Spleen (tissue), 11 donors: ENCODE data around the gene MSANTD3. TPM values are rescaled to one million over a fixed set of nuclear protein-coding genes. Genes with fewer than 3 reads are reported as not detected.

Experiments used
- DNase-seq: peaks from one replicate; pipeline ENCODE4 v3.0.0-alpha.2; 2020
- H3K27ac ChIP-seq, 8 donors: fragments of 200-600 bp; sonication (generic) in 7 of 8; 1 replicate in 4 of 8; 2 replicates in 4 of 8; pipeline versions ENCODE4 v1.5.0 to v1.8.0; 2016 to 2021; ENCODE audit warnings: inconsistent platforms in 4 of 8, mild to moderate bottlenecking in 4 of 8, moderate library complexity in 1 of 8
- H3K27me3 ChIP-seq, 7 donors: fragments of 200-600 bp; sonication (generic) in 6 of 7; replicated peaks in 1 of 7; 1 replicate in 4 of 7; 2 replicates in 3 of 7; pipeline versions ENCODE4 v1.5.0 to v1.8.0; 2016 to 2021; ENCODE audit warnings: inconsistent platforms in 3 of 7, mild to moderate bottlenecking in 1 of 7
- H3K36me3 ChIP-seq, 6 donors: fragments of 200-600 bp; sonication (generic) in 5 of 6; 1 replicate in 4 of 6; 2 replicates in 2 of 6; pipeline versions ENCODE4 v1.5.0 to v1.8.0; 2016 to 2021; ENCODE audit warnings: inconsistent platforms in 2 of 6
- H3K4me1 ChIP-seq, 6 donors: fragments of 200-600 bp; sonication (generic) in 5 of 6; 1 replicate in 3 of 6; 2 replicates in 3 of 6; pipeline versions ENCODE4 v1.5.0 to v1.8.0; 2016 to 2021; ENCODE audit warnings: inconsistent platforms in 3 of 6
- H3K4me3 ChIP-seq, 8 donors: fragments of 200-600 bp; sonication (generic) in 7 of 8; 1 replicate in 4 of 8; 2 replicates in 4 of 8; pipeline versions ENCODE4 v1.5.0 to v1.8.0; 2016 to 2021; ENCODE audit warnings: inconsistent platforms in 4 of 8, mild to moderate bottlenecking in 4 of 8, moderate library complexity in 2 of 8
- H3K9me3 ChIP-seq, 8 donors: fragments of 200-600 bp; sonication (generic) in 7 of 8; 1 replicate in 4 of 8; 2 replicates in 4 of 8; pipeline versions ENCODE4 v1.5.0 to v1.8.0; 2016 to 2021; ENCODE audit warnings: inconsistent platforms in 4 of 8
- POLR2A ChIP-seq, 3 donors: fragments of 450-650 bp; IDR thresholded peaks; one replicate each; pipeline ENCODE4 v1.5.1; 2017; ENCODE audit warnings: antibody characterized with exemption in 3 of 3, mild to moderate bottlenecking in 1 of 3
- POLR2AphosphoS5 ChIP-seq, 3 donors: sonication (generic); formaldehyde crosslinking; IDR thresholded peaks; one replicate each; pipeline ENCODE4 v1.5.1; 2017; ENCODE audit warnings: antibody characterized with exemption in 3 of 3
- WGBS, 5 donors: extraction: QIAGEN DNeasy Blood & Tissue Kit in 3 of 5; methylation state at CpG; one replicate each; pipeline versions ENCODE4 v1.1.5 to v1.1.7; 2013 to 2018; 5-methylcytosine and 5-hydroxymethylcytosine counted together
- intact Hi-C: fragments of 100-400 bp; cut with DNase I; formaldehyde crosslinking; loops from one replicate; pipeline ENCODE4 v1.15.0; 2023; ENCODE audit warnings: low total_unique reads
- polyA plus RNA-seq, 3 donors: library from polyadenylated mRNA; stranded (reverse); fragments of 200-250 nt; gene quantifications; one replicate each; pipeline ENCODE4 v1.2.1, GENCODE V29; 2013
- total RNA-seq, 7 donors: library from RNA; depleted of rRNA in 3 of 7; stranded (reverse); fragments of >200 nt in 3 of 7; fragmentation: NEBNext Ultra II Directional in 4 of 7; extraction: Animal tissue kit (Norgen Biotek cat#: 25700) in 4 of 7; gene quantifications; one replicate each; pipeline versions ENCODE4 v1.1.0 to v1.2.1, GENCODE V29; 2016 to 2021
- TF ChIP-seq, protein P1 (sequence below), 11 experiments: fragments of 200-600 bp in 7 of 11; fragments of 450-650 bp in 4 of 11; sonication (generic) in 4 of 11; IDR thresholded peaks in 8 of 11; conservative IDR thresholded peaks in 3 of 11; 1 replicate in 7 of 11; 2 replicates in 4 of 11; pipeline versions ENCODE4 v1.4.0 to v1.8.0; 2016 to 2021; ENCODE audit warnings: antibody characterized with exemption in 11 of 11, inconsistent platforms in 4 of 11, mild to moderate bottlenecking in 1 of 11
- donor health status: healthy with polysubstance abuse.
- donor health status: DM: no; HTN: no; CAD: no; lungs with moderate emphysema.
- donor health status: DM: no; HTN: no; CAD: no.
- donor health status: Bipolar disorder and iron deficiency.
- donor health status: healthy.
- donor health status: DM: no; HTN: no; CAD: no.
- donor health status: DM: yes; HTN: yes; CAD: no.

Gene MSANTD3
- total and polyA plus RNA-seq, 10 donors, result 7.4 to 20.8 (median 11.8) TPM

DNA sequence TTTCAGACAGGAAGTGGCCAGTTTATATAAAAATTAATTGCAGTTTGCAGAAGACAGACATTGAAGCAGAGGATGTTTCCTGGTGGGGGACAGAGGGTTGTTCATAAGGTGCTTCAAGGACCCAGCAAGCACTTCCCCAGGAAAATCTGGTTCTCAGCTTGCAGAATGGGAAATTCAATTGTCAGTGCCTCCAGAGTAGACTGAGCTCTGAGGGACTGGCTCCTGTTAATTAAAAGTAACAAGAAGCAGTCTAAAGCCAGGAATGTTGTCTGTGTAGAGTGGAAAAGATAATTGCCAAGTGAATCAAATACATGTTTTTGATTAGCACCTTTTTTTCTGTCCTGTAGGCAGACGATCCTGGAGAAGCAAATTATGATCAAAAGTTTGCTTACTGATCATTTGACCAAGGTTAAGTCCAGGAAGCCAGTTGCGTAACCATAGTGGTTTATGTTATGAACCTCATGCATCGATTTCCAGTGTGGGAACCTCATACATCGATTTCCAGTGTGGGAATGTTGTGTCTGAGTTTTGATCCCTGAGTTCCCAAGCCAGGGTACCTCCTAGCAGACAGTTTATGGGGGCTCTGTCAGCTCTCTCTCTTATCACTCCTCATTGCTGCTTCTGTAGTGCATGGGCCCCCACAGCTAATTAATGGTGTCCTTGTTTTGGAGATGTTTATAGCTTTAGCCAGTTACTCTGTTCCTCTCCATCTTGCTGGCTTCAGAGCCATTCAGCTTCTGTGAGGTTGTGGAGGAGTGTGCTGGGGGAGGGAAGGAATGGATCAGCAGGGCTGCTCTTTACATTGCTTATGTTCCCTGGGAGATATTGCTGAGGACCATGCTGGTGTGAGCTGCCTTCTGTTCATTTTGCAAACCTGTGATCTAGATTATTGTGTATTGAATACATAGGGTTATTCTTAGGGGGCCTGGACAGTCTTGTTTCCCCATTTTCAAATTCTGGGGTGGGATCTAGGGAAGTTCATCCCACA is 17.1 kb downstream of the MSANTD3 start:
- intact Hi-C loops, result no loop called here
- Histone ChIP-seq H3K9me3 (no peaks in the 10 kb centered on the region), H3K27ac (no peak overlapping the region), H3K27me3 (no peaks in the 10 kb centered on the region), H3K4me3 (no peak overlapping the region), H3K36me3 (peaks cover 0 to 29% (median 4%) of the 10 kb centered on the region in 6 donors), H3K4me1 (peaks cover 0 to 16% (median 9%) of the 10 kb centered on the region in 6 donors)
- no peak for DNase-seq
- WGBS, 5 donors, result 39 to 59% (median 47%) methylated on average over 4 of the region's 4 CpGs
- TF ChIP-seq POLR2AphosphoS5 (IDR thresholded peaks at IDR 0.05), result no peak
- TF ChIP-seq, protein P1, sequence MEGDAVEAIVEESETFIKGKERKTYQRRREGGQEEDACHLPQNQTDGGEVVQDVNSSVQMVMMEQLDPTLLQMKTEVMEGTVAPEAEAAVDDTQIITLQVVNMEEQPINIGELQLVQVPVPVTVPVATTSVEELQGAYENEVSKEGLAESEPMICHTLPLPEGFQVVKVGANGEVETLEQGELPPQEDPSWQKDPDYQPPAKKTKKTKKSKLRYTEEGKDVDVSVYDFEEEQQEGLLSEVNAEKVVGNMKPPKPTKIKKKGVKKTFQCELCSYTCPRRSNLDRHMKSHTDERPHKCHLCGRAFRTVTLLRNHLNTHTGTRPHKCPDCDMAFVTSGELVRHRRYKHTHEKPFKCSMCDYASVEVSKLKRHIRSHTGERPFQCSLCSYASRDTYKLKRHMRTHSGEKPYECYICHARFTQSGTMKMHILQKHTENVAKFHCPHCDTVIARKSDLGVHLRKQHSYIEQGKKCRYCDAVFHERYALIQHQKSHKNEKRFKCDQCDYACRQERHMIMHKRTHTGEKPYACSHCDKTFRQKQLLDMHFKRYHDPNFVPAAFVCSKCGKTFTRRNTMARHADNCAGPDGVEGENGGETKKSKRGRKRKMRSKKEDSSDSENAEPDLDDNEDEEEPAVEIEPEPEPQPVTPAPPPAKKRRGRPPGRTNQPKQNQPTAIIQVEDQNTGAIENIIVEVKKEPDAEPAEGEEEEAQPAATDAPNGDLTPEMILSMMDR (IDR thresholded peaks at IDR 0.05 in 8 of 11, conservative IDR thresholded peaks at IDR 0.05 in 3 of 11), result no peak
- no peak for TF ChIP-seq POLR2A (IDR thresholded peaks at IDR 0.05)

DNA sequence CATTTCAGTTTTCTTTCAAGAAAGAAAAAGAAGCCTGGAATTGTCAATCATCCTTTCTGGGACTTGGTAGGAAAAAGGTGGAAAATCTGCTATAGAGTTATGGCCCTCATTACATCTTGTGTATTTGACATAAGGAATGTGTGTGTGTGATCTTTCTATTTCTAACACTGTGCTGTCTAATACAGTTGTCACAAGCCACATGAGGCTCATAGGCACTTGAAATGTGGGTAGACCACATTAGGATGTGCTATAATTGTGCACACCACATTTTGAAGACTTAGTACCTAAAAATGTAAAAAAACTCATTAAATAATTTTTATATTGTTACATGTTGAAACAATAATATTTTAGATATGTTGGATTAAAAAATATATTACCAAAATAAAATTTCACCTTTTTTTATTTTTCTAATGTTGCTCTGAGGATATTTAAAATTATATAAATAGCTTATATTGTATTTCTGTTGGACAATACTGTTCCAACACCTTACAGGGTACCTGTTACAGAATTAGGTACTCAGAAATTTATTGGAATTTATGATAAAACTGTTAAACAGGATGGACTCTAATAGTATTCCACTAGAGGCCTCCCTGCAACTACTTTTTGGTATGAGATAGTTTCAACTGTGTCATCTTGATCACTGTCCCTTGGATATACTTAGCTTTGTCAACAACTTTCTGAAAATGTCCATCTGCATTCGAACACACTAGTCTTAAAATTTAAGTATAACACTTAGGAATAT is 18.4 kb downstream of the MSANTD3 start:
- no peak for TF ChIP-seq POLR2AphosphoS5 (IDR thresholded peaks at IDR 0.05)
- no peak for TF ChIP-seq POLR2A (IDR thresholded peaks at IDR 0.05)
- TF ChIP-seq, protein P1 (IDR thresholded peaks at IDR 0.05 in 8 of 11, conservative IDR thresholded peaks at IDR 0.05 in 3 of 11), result no peak
- H3K9me3 ChIP-seq, result no peaks in the 10 kb centered on the region
- H3K4me1 ChIP-seq, result peaks cover 0 to 16% (median 9%) of the 10 kb centered on the region in 6 donors
- H3K36me3 ChIP-seq, result peaks cover 0 to 31% (median 4%) of the 10 kb centered on the region in 6 donors
- no peak overlapping the region for H3K27ac ChIP-seq
- intact Hi-C loops, result no loop called here
- 48 to 100% (median 94%) methylated on average over 1 of the region's 1 CpG for WGBS, 5 donors
- DNase-seq, result no peak
- H3K27me3 ChIP-seq, result no peaks in the 10 kb centered on the region
- no peak overlapping the region for H3K4me3 ChIP-seq

DNA sequence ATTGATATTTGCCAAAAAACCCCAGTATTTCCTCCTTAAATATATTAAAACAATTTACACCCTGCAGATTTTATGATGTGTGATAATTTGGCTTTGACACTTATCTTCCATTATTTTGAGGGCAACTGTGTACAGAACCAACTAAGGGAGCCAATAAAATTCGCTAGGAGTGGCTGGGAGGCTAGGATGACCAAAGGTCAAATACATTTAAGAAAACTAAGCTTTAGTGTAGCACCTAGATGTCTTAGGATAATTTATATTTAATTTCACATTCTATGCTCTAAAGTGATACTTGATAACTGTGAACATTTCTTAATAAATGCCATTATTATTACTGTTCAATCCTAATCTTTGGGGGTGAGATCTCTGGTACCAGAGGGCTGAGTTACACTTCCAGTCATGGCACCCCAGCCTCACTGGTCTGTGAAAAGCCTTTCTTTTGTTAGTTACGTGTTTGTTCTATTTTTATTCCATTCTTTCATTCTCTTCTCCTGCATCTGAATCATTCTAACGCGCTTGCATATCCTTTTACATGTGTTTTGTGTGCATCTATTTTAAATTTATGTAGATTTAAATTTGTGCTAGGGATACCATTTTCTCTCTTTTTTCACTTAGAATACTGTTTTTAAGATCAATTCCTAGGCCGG is 19.1 kb downstream of the MSANTD3 start:
- Histone ChIP-seq H3K4me3 (no peak overlapping the region), H3K9me3 (no peaks in the 10 kb centered on the region), H3K27ac (no peak overlapping the region), H3K4me1 (peaks cover 0 to 16% (median 9%) of the 10 kb centered on the region in 6 donors), H3K36me3 (peaks cover 0 to 38% (median 4%) of the 10 kb centered on the region in 6 donors), H3K27me3 (no peaks in the 10 kb centered on the region)
- intact Hi-C loops, result no loop called here
- WGBS, 5 donors, result 95 to 98% (median 95%) methylated on average over 5 of the region's 5 CpGs
- TF ChIP-seq POLR2A (IDR thresholded peaks at IDR 0.05) (no peak), POLR2AphosphoS5 (IDR thresholded peaks at IDR 0.05) (no peak)
- TF ChIP-seq, protein P1 (IDR thresholded peaks at IDR 0.05 in 8 of 11, conservative IDR thresholded peaks at IDR 0.05 in 3 of 11), result no peak
- DNase-seq, result no peak
